Kidney epithelial cell (primary cell): Measurements from ENCODE around the gene TRAIP. TPM values are rescaled to one million over a fixed set of nuclear protein-coding genes. Genes with fewer than 3 reads are reported as not detected.

Experiments
- DNase-seq: peaks from one replicate; pipeline ENCODE4 v3.0.0-alpha.2; 2010; ENCODE audit warnings: low read depth
- H3K27me3 ChIP-seq: 2 replicates; pipeline ENCODE4 v1.6.0; 2011; ENCODE audit warnings: low read length; ENCODE audit not compliant: control insufficient read depth, insufficient read depth
- H3K36me3 ChIP-seq: 2 replicates; pipeline ENCODE4 v1.5.1; 2011; ENCODE audit warnings: low read length; ENCODE audit not compliant: control insufficient read depth, insufficient read depth
- H3K4me3 ChIP-seq: 2 replicates; pipeline ENCODE4 v1.5.1; 2011; ENCODE audit warnings: low read depth, mild to moderate bottlenecking, control low read depth, low read length
- total RNA-seq: library from RNA; depleted of rRNA; stranded (reverse); fragments of >200 nt; gene quantifications from 2 replicates; pipeline ENCODE4 v1.2.3, GENCODE V29; 2015
- TF ChIP-seq, protein P1 (sequence below): IDR thresholded peaks from 2 replicates; pipeline ENCODE4 v1.5.1; 2011; ENCODE audit warnings: mild to moderate bottlenecking, moderate library complexity, low read length, control low read depth, inconsistent platforms; ENCODE audit not compliant: insufficient read depth, poor library complexity, severe bottlenecking

TRAIP gene
- total RNA-seq, 1 donor from 2014 or later, result 5.4 TPM

DNA sequence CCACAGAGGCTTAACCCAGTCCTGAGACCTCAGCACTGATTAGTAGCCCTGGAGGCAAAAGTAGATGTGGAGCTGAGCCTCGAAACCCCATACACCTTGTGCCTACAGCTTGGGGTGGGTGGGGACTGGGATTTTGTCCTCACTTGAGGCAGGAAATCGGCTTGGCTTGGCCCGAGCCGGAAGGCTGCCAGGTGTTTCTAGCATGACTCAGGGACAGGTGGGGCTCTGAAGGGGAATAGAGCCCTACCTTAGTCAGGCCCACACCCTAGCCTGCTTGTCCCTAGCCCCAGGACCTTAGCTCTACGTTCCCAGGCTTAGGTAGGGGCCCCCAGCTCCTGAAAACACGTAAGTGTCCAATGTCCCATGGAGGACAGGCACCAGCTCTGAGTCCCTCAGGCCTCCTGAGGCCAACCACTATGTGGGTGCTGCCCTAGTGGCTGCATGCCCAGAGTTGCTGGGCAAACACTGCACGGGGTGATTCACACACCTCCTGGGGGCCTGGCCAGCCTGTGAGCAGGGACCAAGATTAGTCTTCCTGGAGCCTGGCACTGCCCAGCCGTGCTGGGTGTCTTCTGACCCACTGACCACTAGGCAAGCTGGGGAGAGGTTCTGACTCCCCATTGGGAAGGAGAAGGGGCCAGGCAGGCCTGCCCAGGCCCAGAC is 44.3 kb upstream of the TRAIP start:
- peak; percentile 55 for DNase-seq
- no peaks in the 10 kb centered on the region for H3K27me3 ChIP-seq
- H3K4me3 ChIP-seq, result no peak overlapping the region
- H3K36me3 ChIP-seq, result no peaks in the 10 kb centered on the region
- TF ChIP-seq, protein P1, sequence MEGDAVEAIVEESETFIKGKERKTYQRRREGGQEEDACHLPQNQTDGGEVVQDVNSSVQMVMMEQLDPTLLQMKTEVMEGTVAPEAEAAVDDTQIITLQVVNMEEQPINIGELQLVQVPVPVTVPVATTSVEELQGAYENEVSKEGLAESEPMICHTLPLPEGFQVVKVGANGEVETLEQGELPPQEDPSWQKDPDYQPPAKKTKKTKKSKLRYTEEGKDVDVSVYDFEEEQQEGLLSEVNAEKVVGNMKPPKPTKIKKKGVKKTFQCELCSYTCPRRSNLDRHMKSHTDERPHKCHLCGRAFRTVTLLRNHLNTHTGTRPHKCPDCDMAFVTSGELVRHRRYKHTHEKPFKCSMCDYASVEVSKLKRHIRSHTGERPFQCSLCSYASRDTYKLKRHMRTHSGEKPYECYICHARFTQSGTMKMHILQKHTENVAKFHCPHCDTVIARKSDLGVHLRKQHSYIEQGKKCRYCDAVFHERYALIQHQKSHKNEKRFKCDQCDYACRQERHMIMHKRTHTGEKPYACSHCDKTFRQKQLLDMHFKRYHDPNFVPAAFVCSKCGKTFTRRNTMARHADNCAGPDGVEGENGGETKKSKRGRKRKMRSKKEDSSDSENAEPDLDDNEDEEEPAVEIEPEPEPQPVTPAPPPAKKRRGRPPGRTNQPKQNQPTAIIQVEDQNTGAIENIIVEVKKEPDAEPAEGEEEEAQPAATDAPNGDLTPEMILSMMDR, result no peak

DNA sequence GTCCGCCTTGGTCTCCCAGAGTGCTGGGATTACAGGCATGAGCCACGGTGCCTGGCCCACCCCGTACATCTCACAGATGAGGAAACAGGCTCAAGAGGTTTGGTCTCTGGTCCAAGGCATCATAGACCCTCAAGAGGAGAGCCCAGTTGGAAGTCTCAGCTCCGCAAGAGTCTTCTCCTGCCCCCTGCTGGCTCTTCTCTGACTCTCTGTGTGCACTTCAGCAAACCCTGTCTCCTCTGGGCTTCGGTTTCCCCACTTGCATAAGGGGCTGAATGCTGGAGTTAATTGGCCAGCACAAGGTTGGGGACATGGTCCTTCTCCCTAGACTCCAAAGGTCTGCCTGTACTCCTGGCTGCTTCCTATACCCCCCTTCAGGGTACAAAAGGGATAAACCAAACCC is 43.5 kb upstream of the TRAIP start:
- DNase-seq, result no peak
- TF ChIP-seq, protein P1, result no peak
- H3K27me3 ChIP-seq, result no peaks in the 10 kb centered on the region
- H3K36me3 ChIP-seq, result no peaks in the 10 kb centered on the region
- no peak overlapping the region for H3K4me3 ChIP-seq

DNA sequence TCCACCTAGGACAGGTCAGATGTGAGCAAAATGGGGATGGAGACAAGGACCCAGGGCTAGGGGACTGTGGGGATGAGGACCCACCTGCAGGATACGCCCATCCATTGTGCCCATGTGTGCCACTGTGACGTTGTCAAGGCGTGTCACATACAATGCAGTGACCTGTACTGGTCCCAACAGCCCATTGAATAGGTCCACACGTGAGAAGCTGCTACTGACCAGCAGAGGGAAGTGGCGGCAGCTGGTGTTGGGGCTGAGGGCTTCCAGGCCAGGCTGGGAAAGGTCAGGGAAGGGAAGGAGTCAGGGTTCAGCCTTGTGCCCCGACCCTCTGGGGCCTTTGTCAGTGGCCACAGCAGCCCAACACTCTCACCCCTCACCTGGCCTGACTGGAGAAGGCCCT is 42.6 kb upstream of the TRAIP start:
- H3K27me3 ChIP-seq, result no peaks in the 10 kb centered on the region
- no peak overlapping the region for H3K4me3 ChIP-seq
- no peak for DNase-seq
- TF ChIP-seq, protein P1, result no peak
- H3K36me3 ChIP-seq, result no peaks in the 10 kb centered on the region

DNA sequence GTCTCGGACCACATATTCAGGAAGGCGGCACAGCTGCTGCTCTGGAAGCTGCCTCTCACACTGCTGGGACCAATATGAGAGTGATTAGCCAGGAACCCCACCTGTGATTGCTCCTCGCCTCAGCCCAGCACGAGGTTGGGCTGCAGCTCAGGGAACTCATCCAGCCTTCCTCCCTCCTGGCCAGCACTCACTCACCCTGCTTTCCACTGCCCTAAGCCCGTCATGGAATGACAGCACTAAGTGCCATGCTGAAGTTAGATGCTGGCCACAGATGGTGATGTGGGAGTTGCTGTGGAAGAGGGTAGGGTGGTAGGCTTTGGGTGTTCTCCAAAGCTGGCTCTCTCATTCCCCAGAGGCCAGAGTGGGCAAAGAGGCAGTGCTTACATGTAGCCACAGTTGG is 40.0 kb upstream of the TRAIP start:
- Histone ChIP-seq H3K36me3 (no peaks in the 10 kb centered on the region), H3K4me3 (no peak overlapping the region), H3K27me3 (no peaks in the 10 kb centered on the region)
- TF ChIP-seq, protein P1, result no peak
- no peak for DNase-seq

DNA sequence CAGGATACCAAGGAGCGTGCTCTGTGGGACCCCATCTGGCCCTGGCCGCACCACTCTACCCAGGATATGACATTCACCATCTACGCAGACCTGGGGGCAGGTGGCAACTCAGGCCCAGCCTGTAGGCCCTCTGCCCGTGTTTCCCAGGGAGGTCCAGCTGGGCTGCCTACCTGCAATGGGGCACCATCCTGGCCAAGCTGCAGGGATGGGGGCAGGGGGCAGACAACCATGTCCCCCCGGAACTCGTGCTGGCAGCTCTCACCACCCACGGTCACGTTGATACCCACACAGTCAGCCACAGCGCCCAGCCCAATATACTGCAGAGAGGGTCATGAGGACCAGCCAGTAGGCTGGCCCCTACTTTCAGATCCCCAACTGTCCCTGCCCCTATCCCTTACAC is 39.4 kb upstream of the TRAIP start:
- Histone ChIP-seq H3K36me3 (no peaks in the 10 kb centered on the region), H3K27me3 (no peaks in the 10 kb centered on the region), H3K4me3 (no peak overlapping the region)
- no peak for DNase-seq
- TF ChIP-seq, protein P1, result no peak

DNA sequence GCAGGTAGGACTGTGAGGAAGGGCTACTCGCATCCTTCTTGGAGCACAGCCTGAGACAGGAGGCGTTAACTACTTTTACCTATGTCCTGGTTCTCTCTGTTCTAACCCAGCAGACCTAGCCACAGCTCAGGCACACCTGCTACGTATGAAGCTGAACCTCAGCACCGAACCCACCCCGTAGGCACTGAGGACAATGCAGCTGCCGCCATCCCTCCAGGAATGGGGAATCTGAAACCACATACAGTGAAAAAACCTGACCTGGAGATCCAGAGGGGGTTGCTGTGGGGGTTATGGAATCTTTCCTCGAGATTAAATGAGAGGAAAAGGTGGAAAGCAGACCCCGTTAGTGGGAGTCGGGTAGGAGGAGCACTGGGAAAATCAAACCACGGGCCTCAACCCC is 32.9 kb upstream of the TRAIP start:
- TF ChIP-seq, protein P1, result no peak
- Histone ChIP-seq H3K27me3 (no peaks in the 10 kb centered on the region), H3K36me3 (no peaks in the 10 kb centered on the region), H3K4me3 (no peak overlapping the region)
- DNase-seq, result no peak
